SK-N-SH (cell line): ENCODE results near the gene PCK2.

Experiments
- CHD2 ChIP-seq: fragments of 150-350 bp; IDR thresholded peaks from 2 replicates; pipeline ENCODE4 v1.6.1; 2018; ENCODE audit warnings: low read length; ENCODE audit not compliant: partially characterized antibody
- CTCF ChIP-seq: fragments of 200-600 bp; sonication (generic); IDR thresholded peaks from 2 replicates; pipeline ENCODE4 v1.6.1; 2017; ENCODE audit warnings: antibody characterized with exemption, mild to moderate bottlenecking, moderate library complexity
- ELF1 ChIP-seq: IDR thresholded peaks from 2 replicates; pipeline ENCODE4 v1.4.0; 2012
- EP300 ChIP-seq, 2 experiments: IDR thresholded peaks; 2 replicates each; pipeline versions ENCODE4 v1.4.0 to v1.6.1; 2012; ENCODE audit warnings: borderline replicate concordance in 1 of 2, low read depth in 1 of 2, low read length in 1 of 2
- EZH2phosphoT487 ChIP-seq: fragments of 200-600 bp; sonication (generic); IDR thresholded peaks from 2 replicates; pipeline ENCODE4 v1.6.1; 2017; ENCODE audit warnings: low read depth, mixed run types, mild to moderate bottlenecking, antibody characterized with exemption, moderate library complexity, borderline replicate concordance
- GABPA ChIP-seq: IDR thresholded peaks from 2 replicates; pipeline ENCODE4 v1.4.0; 2012; ENCODE audit warnings: low read depth, mild to moderate bottlenecking
- PBX3 ChIP-seq: IDR thresholded peaks from 2 replicates; pipeline ENCODE4; 2012
- POLR2AphosphoS5 ChIP-seq: IDR thresholded peaks from 2 replicates; pipeline ENCODE4 v1.6.1; 2012; ENCODE audit warnings: low read depth, low read length
- REST ChIP-seq: IDR thresholded peaks from 2 replicates; pipeline ENCODE4 v1.6.1; 2012; ENCODE audit warnings: mild to moderate bottlenecking, low read depth, low read length, moderate library complexity
- RXRA ChIP-seq: IDR thresholded peaks from 2 replicates; pipeline ENCODE4 v1.4.0; 2012; ENCODE audit warnings: low read depth, mild to moderate bottlenecking, borderline replicate concordance
- SIN3A ChIP-seq: IDR thresholded peaks from 2 replicates; pipeline ENCODE4 v1.6.1; 2012; ENCODE audit warnings: low read depth, mild to moderate bottlenecking, low read length, moderate library complexity, borderline replicate concordance
- SMC3 ChIP-seq: IDR thresholded peaks from 2 replicates; pipeline ENCODE4 v1.6.1; 2012; ENCODE audit warnings: low read depth, low read length, improper control_type of control experiment
- TF ChIP-seq, protein P1 (sequence below): IDR thresholded peaks from 2 replicates; pipeline ENCODE4 v1.4.0; 2012; ENCODE audit warnings: low read depth

- TF ChIP-seq ELF1: no peak
- no peak for TF ChIP-seq CHD2
- TF ChIP-seq CTCF: no peak
- TF ChIP-seq POLR2AphosphoS5: no peak
- TF ChIP-seq EZH2phosphoT487: no peak
- no peak for TF ChIP-seq SIN3A
- TF ChIP-seq PBX3: no peak
- TF ChIP-seq REST: no peak
- TF ChIP-seq, protein P1, sequence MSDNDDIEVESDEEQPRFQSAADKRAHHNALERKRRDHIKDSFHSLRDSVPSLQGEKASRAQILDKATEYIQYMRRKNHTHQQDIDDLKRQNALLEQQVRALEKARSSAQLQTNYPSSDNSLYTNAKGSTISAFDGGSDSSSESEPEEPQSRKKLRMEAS: no peak
- TF ChIP-seq RXRA: no peak
- TF ChIP-seq GABPA: no peak
- TF ChIP-seq EP300 (IDR thresholded peaks at IDR 0.05; ENCODE audit: borderline replicate concordance in 1 of 2, low read depth in 1 of 2, low read length in 1 of 2): no peak
- no peak for TF ChIP-seq SMC3
Measured at GRCh38 chr14:24066496-24067132, 27.5 kb upstream of the PCK2 start.
